H1 (cell line): ENCODE data around the gene MYLK. TPM values are rescaled to one million over a fixed set of nuclear protein-coding genes. Genes with fewer than 3 reads are reported as not detected.

Experiments
- CTCF ChIA-PET: fragments of 300-600 bp; sonication (Branson Sonifier 250); formaldehyde crosslinking; loops from one replicate; lab custom pipeline; 2021; ENCODE audit not compliant: partially characterized antibody; lab: Charles Lee
- POLR2A ChIA-PET: fragments of 300-600 bp; sonication (Branson Sonifier 250); formaldehyde crosslinking; loops from one replicate; lab custom pipeline; 2021; ENCODE audit warnings: inconsistent platforms; ENCODE audit not compliant: partially characterized antibody; lab: Charles Lee
- DNase-seq, 2 experiments: peaks; one replicate each; pipeline versions ENCODE4 v3.0.0 to v3.0.0-alpha.2; 2010 to 2022; ENCODE audit warnings: low spot score in 2 of 2, low read depth in 1 of 2, mixed read lengths in 1 of 2
- FAIRE-seq: peaks from 2 replicates; lab custom pipeline; 2011; peaks lifted over from hg19 to GRCh38; lab: Jason Lieb, UNC
- H2AFZ ChIP-seq: 2 replicates; pipeline ENCODE4 v1.8.1; 2012; ENCODE audit warnings: low read length, inconsistent platforms
- H2AK5ac ChIP-seq: 2 replicates; pipeline ENCODE4 v1.6.1; 2013; ENCODE audit warnings: low read depth, low read length
- H2BK120ac ChIP-seq: replicated peaks from 2 replicates; pipeline ENCODE3; 2013; ENCODE audit warnings: low read depth, low read length, inconsistent platforms
- H2BK12ac ChIP-seq: 2 replicates; pipeline ENCODE4 v1.6.1; 2013; ENCODE audit warnings: low read depth, low read length
- H2BK15ac ChIP-seq: 2 replicates; pipeline ENCODE4 v1.6.1; 2013; ENCODE audit warnings: low read length
- H2BK20ac ChIP-seq: 2 replicates; pipeline ENCODE4 v1.6.1; 2013; ENCODE audit warnings: low read length
- H2BK5ac ChIP-seq: 2 replicates; pipeline ENCODE4 v1.6.1; 2013; ENCODE audit warnings: low read depth, low read length
- H3K14ac ChIP-seq: 2 replicates; pipeline ENCODE4 v1.6.1; 2013; ENCODE audit warnings: inconsistent platforms; ENCODE audit not compliant: insufficient read length
- H3K18ac ChIP-seq: 2 replicates; pipeline ENCODE4 v1.6.1; 2013; ENCODE audit warnings: low read length; ENCODE audit errors: extremely low read depth
- H3K23ac ChIP-seq: 2 replicates; pipeline ENCODE4 v1.6.1; 2013; ENCODE audit warnings: inconsistent platforms; ENCODE audit not compliant: insufficient read length
- H3K23me2 ChIP-seq: 2 replicates; pipeline ENCODE4 v1.6.1; 2013; ENCODE audit warnings: low read depth, low read length
- H3K27ac ChIP-seq: 2 replicates; pipeline ENCODE4 v1.6.1; 2011; ENCODE audit warnings: low read depth, low read length, inconsistent platforms
- H3K27me3 ChIP-seq, 4 experiments: replicated peaks in 1 of 4; 1 replicate in 1 of 4; 2 replicates in 3 of 4; pipeline versions ENCODE4 v1.6.1 to v1.8.1; 2011 to 2013; ENCODE audit warnings: low read length in 3 of 4, mild to moderate bottlenecking in 3 of 4, inconsistent platforms in 2 of 4, mixed read lengths in 2 of 4, moderate library complexity in 1 of 4; ENCODE audit not compliant: control insufficient read depth in 3 of 4, insufficient read depth in 3 of 4; ENCODE audit errors: extremely low read depth in 1 of 4
- H3K36me3 ChIP-seq, 4 experiments: 2 replicates each; pipeline versions ENCODE4 v1.6.1 to v1.8.1; 2011 to 2013; ENCODE audit warnings: mild to moderate bottlenecking in 4 of 4, low read length in 3 of 4, moderate library complexity in 2 of 4, control low read depth in 1 of 4, inconsistent platforms in 1 of 4; ENCODE audit not compliant: insufficient read depth in 4 of 4, control insufficient read depth in 2 of 4
- H3K4ac ChIP-seq: replicated peaks from 2 replicates; pipeline ENCODE3; 2013; ENCODE audit warnings: low read length, low read depth, mixed read lengths, inconsistent platforms; ENCODE audit not compliant: insufficient read length
- H3K4me1 ChIP-seq, 4 experiments: replicated peaks in 1 of 4; 1 replicate in 1 of 4; 2 replicates in 3 of 4; pipeline versions ENCODE4 v1.6.1 to v1.8.1; 2011 to 2013; ENCODE audit warnings: low read length in 3 of 4, inconsistent platforms in 2 of 4, mixed read lengths in 1 of 4; ENCODE audit not compliant: insufficient read depth in 4 of 4, control insufficient read depth in 3 of 4
- H3K4me2 ChIP-seq, 2 experiments: 2 replicates each; pipeline versions ENCODE4 v1.6.1 to v1.8.1; 2011 to 2013; ENCODE audit warnings: low read depth in 2 of 2, low read length in 2 of 2, control low read depth in 1 of 2, inconsistent platforms in 1 of 2, mild to moderate bottlenecking in 1 of 2; ENCODE audit not compliant: insufficient read depth in 1 of 2
- H3K4me3 ChIP-seq, 4 experiments: fragments of 200-600, 300-600 bp in 1 of 4; sonication (generic), shearing (Covaris generic), sonication (Bioruptor Twin) in 1 of 4; 2 replicates each; pipeline versions ENCODE4 v1.5.1 to v1.8.1; 2011 to 2016; ENCODE audit warnings: low read length in 4 of 4, low read depth in 3 of 4, control low read depth in 2 of 4, inconsistent platforms in 2 of 4, mild to moderate bottlenecking in 2 of 4, mixed read lengths in 1 of 4, moderate library complexity in 1 of 4; ENCODE audit not compliant: insufficient read depth in 2 of 4; ENCODE audit errors: extremely low read depth in 1 of 4
- H3K56ac ChIP-seq: replicated peaks from 2 replicates; pipeline ENCODE3; 2013; ENCODE audit warnings: low read depth, mild to moderate bottlenecking, mixed read lengths, low read length, inconsistent platforms; ENCODE audit not compliant: insufficient read length
- H3K79me1 ChIP-seq: 2 replicates; pipeline ENCODE4 v1.6.1; 2013; ENCODE audit warnings: low read depth, low read length, control low read depth
- H3K79me2 ChIP-seq, 2 experiments: 2 replicates each; pipeline versions ENCODE4 v1.6.1 to v1.8.1; 2012 to 2013; ENCODE audit warnings: low read length in 2 of 2, mild to moderate bottlenecking in 2 of 2, inconsistent platforms in 1 of 2; ENCODE audit not compliant: insufficient read depth in 2 of 2, control insufficient read depth in 1 of 2
- H3K9ac ChIP-seq, 4 experiments: replicated peaks in 1 of 4; 1 replicate in 1 of 4; 2 replicates in 3 of 4; pipeline versions ENCODE4 v1.6.1 to v1.8.1; 2011 to 2013; ENCODE audit warnings: low read depth in 3 of 4, low read length in 3 of 4, control low read depth in 2 of 4, mild to moderate bottlenecking in 2 of 4, moderate library complexity in 2 of 4, inconsistent platforms in 1 of 4; ENCODE audit errors: extremely low read depth in 1 of 4
- H3K9me3 ChIP-seq, 2 experiments: 2 replicates each; pipeline versions ENCODE4 v1.6.1 to v1.8.1; 2012 to 2013; ENCODE audit warnings: mild to moderate bottlenecking in 2 of 2, moderate library complexity in 2 of 2, control low read depth in 1 of 2, inconsistent platforms in 1 of 2, low read depth in 1 of 2, low read length in 1 of 2, mixed read lengths in 1 of 2; ENCODE audit not compliant: insufficient read depth in 2 of 2
- H4K20me1 ChIP-seq, 2 experiments: replicated peaks in 1 of 2; 2 replicates each; pipeline versions ENCODE3 to v1.8.1; 2011 to 2013; ENCODE audit warnings: inconsistent platforms in 2 of 2, low read length in 2 of 2, mild to moderate bottlenecking in 1 of 2; ENCODE audit not compliant: insufficient read depth in 2 of 2, control insufficient read depth in 1 of 2
- H4K5ac ChIP-seq: 2 replicates; pipeline ENCODE4 v1.6.1; 2013; ENCODE audit warnings: low read length, low read depth, mixed read lengths, inconsistent platforms; ENCODE audit not compliant: insufficient read length
- H4K8ac ChIP-seq: 2 replicates; pipeline ENCODE4 v1.8.0; 2013; ENCODE audit warnings: mild to moderate bottlenecking, moderate library complexity, low read length, inconsistent platforms; ENCODE audit not compliant: insufficient read depth; ENCODE audit errors: extremely low read depth
- H4K91ac ChIP-seq: replicated peaks from 2 replicates; pipeline ENCODE3; 2013; ENCODE audit warnings: low read length, mixed read lengths, inconsistent platforms; ENCODE audit not compliant: insufficient read length
- ASH2L ChIP-seq: fragments of 200-600, 300-600 bp; sonication (generic); IDR thresholded peaks from one replicate; pipeline ENCODE4 v1.7.1; 2017; ENCODE audit warnings: low read length
- BACH1 ChIP-seq: IDR thresholded peaks from 2 replicates; pipeline ENCODE4 v1.6.1; 2012; ENCODE audit warnings: low read length, improper control_type of control experiment
- CHD1 ChIP-seq: IDR thresholded peaks from 2 replicates; pipeline ENCODE4 v1.6.1; 2012; ENCODE audit warnings: low read depth, low read length, improper control_type of control experiment
- JUND ChIP-seq: IDR thresholded peaks from 2 replicates; pipeline ENCODE4 v1.6.1; 2011; ENCODE audit warnings: mild to moderate bottlenecking, improper control_type of control experiment, low read length
- NANOG ChIP-seq: IDR thresholded peaks from 2 replicates; pipeline ENCODE4 v1.6.1; 2011; ENCODE audit warnings: low read length, low read depth, mild to moderate bottlenecking, inconsistent platforms; ENCODE audit not compliant: insufficient read depth, poor library complexity, severe bottlenecking
- RBBP5 ChIP-seq: IDR thresholded peaks from 2 replicates; pipeline ENCODE4 v1.7.1; 2012; ENCODE audit warnings: low read depth, mild to moderate bottlenecking, inconsistent platforms, low read length, moderate library complexity, borderline replicate concordance
- YY1 ChIP-seq: IDR thresholded peaks from 2 replicates; pipeline ENCODE4 v1.6.1; 2011; ENCODE audit warnings: low read depth, mild to moderate bottlenecking, low read length
- WGBS, 2 experiments: shearing (Covaris generic) in 1 of 2; methylation state at CpG; one replicate each; pipeline versions ENCODE4 v1.1.6 to v1.1.7; 2013 to 2015; ENCODE audit warnings: low lambda C conversion rate in 2 of 2, mixed read lengths in 2 of 2, inconsistent platforms in 1 of 2, low coverage in 1 of 2, missing lambda C conversion rate in 1 of 2; ENCODE audit not compliant: insufficient replicate concordance in 2 of 2, insufficient coverage in 1 of 2, insufficient read length in 1 of 2; ENCODE audit errors: extremely low coverage in 1 of 2, missing lambda C conversion rate in 1 of 2; 5-methylcytosine and 5-hydroxymethylcytosine counted together
- polyA plus RNA-seq, 7 experiments: library from polyadenylated mRNA; depleted of rRNA in 3 of 7; stranded (reverse) in 5 of 7; unstranded in 2 of 7; fragments of >200 nt in 5 of 7; fragments of 200-250 nt in 2 of 7; gene quantifications; 1 replicate in 5 of 7; 2 replicates in 1 of 7; 4 replicates in 1 of 7; pipeline versions ENCODE4 v1.2.1 to v1.2.3, GENCODE V29; 2011 to 2013; ENCODE audit warnings: missing spikeins in 2 of 7, mixed read lengths in 2 of 7
- total RNA-seq: library from RNA; stranded (reverse); fragmentation: NEBNext Ultra II Directional; extraction: Animal tissue kit (Norgen Biotek cat#: 25700); gene quantifications from 2 replicates; pipeline ENCODE4 v1.2.1, GENCODE V29; 2021

Gene MYLK
- total and polyA plus RNA-seq, 2 of the 8 experiments (the other 6 are each of a cell fraction or from before 2014, with no cell fraction given) = 11.6 to 21.3 TPM

DNA sequence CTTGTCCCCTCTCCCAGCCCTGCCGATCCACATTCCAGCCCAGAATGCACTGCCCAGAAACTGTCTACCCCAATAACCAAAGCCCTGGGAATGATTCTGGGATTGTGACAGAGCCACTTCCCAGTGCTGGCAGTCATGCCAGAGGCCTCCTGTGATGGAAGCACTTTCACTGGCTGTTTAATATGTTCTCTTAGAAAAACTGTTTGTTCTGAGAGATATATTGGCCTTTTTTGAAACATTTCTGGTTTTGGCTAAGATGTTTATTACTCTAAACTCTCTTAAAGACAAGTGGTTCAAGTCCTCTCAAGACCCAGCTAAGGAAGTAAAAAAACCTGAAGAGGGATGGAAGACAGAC lies 225.3 kb downstream of the MYLK start:
- H4K5ac ChIP-seq = no peak overlapping the region
- CTCF ChIA-PET = interaction anchor here (3.2 to 32.0 kb wide), 4 partner anchors 11 to 70 kb away, joined by 20 to 1463 read pairs (median 208); no protein-coding TSS in a partner anchor
- WGBS, 2 experiments = 100% methylated on average over 1 of the region's 1 CpG; no CpG with 5 or more reads in 1 of the 2 experiments
- TF ChIP-seq ASH2L = no peak
- no peak for TF ChIP-seq YY1
- no peak for TF ChIP-seq JUND
- no peak for TF ChIP-seq BACH1
- no peak for TF ChIP-seq NANOG
- no peak for TF ChIP-seq CHD1
- TF ChIP-seq RBBP5 = no peak

More for the DNA sequence above, 225.3 kb downstream of the MYLK start:
- H4K8ac ChIP-seq = no peak overlapping the region
- no peak overlapping the region for H3K56ac ChIP-seq
- no peak overlapping the region for H2BK12ac ChIP-seq
- no peaks in the 10 kb centered on the region for H3K23me2 ChIP-seq
- no peaks in the 10 kb centered on the region for H3K79me1 ChIP-seq
- H3K9me3 ChIP-seq = peaks cover 5 to 7% of the 10 kb centered on the region in 2 experiments
- H2AK5ac ChIP-seq = no peak overlapping the region
- no peaks in the 10 kb centered on the region for H4K20me1 ChIP-seq
- no peak overlapping the region for H3K27ac ChIP-seq
- no peak overlapping the region for H3K9ac ChIP-seq
- no peak overlapping the region for H3K14ac ChIP-seq
- no peak overlapping the region for H2BK15ac ChIP-seq
- no peak overlapping the region for H4K91ac ChIP-seq
- H3K4ac ChIP-seq = no peak overlapping the region
- FAIRE-seq (no peak), DNase-seq (no peak)
- H3K4me3 ChIP-seq = no peak overlapping the region
- H2BK20ac ChIP-seq = no peak overlapping the region
- no peak overlapping the region for H2BK5ac ChIP-seq
- H2AFZ ChIP-seq = no peak overlapping the region
- no peak overlapping the region for H2BK120ac ChIP-seq
- no peak overlapping the region for H3K23ac ChIP-seq
- H3K4me2 ChIP-seq = no peak overlapping the region
- H3K79me2 ChIP-seq = no peaks in the 10 kb centered on the region
- H3K4me1 ChIP-seq = no peaks in the 10 kb centered on the region
- H3K36me3 ChIP-seq = peaks cover 0 to 8% (median 3%) of the 10 kb centered on the region in 4 experiments; a peak in 3 of 8 replicates
- POLR2A ChIA-PET = no interaction called here
- H3K18ac ChIP-seq = no peak overlapping the region
- no peaks in the 10 kb centered on the region for H3K27me3 ChIP-seq
